Activated T-helper 1 cell treated with anti-CD3 and anti-CD28 coated beads, Interleukin-2, amount 50 U/mL, for 16 hours (primary cell): Measurements from ENCODE around the gene PPP1R12B.
"Not testable (repeated sequence)": the region's sequence is repeated elsewhere in the genome, so short reads cannot be mapped to it uniquely, and the experiment has no call there.

Source experiments
- DNase-seq, 2 donors: peaks; one replicate each; pipeline ENCODE4 v3.0.0-alpha.2; 2020; ENCODE audit warnings: low read depth in 1 of 2, low spot score in 1 of 2

Gene PPP1R12B

GRCh38 chr1:202599669-202600431 lies 251.4 kb downstream of the PPP1R12B start:
- DNase-seq = no peak

GRCh38 chr1:202600432-202601041 lies 252.0 kb downstream of the PPP1R12B start:
- no peak for DNase-seq

- no peak for DNase-seq
Observed at GRCh38 chr1:202603435-202603834, 254.9 kb downstream of the PPP1R12B start.

GRCh38 chr1:202605515-202605914 lies 257.0 kb downstream of the PPP1R12B start:
- DNase-seq = no peak

GRCh38 chr1:202612036-202612435 lies 263.5 kb downstream of the PPP1R12B start:
- not testable (repeated sequence) for DNase-seq

- DNase-seq = no peak
Observed at GRCh38 chr1:202613571-202613970, 265.1 kb downstream of the PPP1R12B start.

GRCh38 chr1:202614363-202615207 lies 266.1 kb downstream of the PPP1R12B start:
- not testable (repeated sequence) for DNase-seq

GRCh38 chr1:202615208-202615500 lies 266.7 kb downstream of the PPP1R12B start:
- not testable (repeated sequence) for DNase-seq

GRCh38 chr1:202615501-202616354 lies 267.2 kb downstream of the PPP1R12B start:
- DNase-seq = no peak

- DNase-seq = no peak
Observed at GRCh38 chr1:202616355-202616915, 267.9 kb downstream of the PPP1R12B start.

- not testable (repeated sequence) for DNase-seq
Observed at GRCh38 chr1:202619012-202619411, 270.5 kb downstream of the PPP1R12B start.

GRCh38 chr1:202619505-202619904 lies 271.0 kb downstream of the PPP1R12B start:
- DNase-seq = no peak

- DNase-seq = not testable (repeated sequence)
Observed at GRCh38 chr1:202620036-202620435, 271.5 kb downstream of the PPP1R12B start.

GRCh38 chr1:202621446-202621845 lies 272.9 kb downstream of the PPP1R12B start:
- no peak for DNase-seq

- no peak for DNase-seq
Observed at GRCh38 chr1:202622388-202622787, 273.9 kb downstream of the PPP1R12B start.

GRCh38 chr1:202623075-202623474 lies 274.6 kb downstream of the PPP1R12B start:
- no peak for DNase-seq

GRCh38 chr1:202623476-202623875 lies 275.0 kb downstream of the PPP1R12B start:
- not testable (repeated sequence) for DNase-seq

GRCh38 chr1:202624088-202624780 lies 275.7 kb downstream of the PPP1R12B start:
- DNase-seq = no peak

GRCh38 chr1:202624781-202625108 lies 276.2 kb downstream of the PPP1R12B start:
- no peak for DNase-seq
